ENCODE results near the gene MAST2. TPM values are rescaled to one million over a fixed set of nuclear protein-coding genes. Genes with fewer than 3 reads are reported as not detected.

MAST2 gene
- total and polyA plus RNA-seq, 9 of the 15 experiments (the other 6 are each of a cell fraction or from before 2014, with no cell fraction given) = 0.73 to 32.0 (median 17.8) TPM

DNA sequence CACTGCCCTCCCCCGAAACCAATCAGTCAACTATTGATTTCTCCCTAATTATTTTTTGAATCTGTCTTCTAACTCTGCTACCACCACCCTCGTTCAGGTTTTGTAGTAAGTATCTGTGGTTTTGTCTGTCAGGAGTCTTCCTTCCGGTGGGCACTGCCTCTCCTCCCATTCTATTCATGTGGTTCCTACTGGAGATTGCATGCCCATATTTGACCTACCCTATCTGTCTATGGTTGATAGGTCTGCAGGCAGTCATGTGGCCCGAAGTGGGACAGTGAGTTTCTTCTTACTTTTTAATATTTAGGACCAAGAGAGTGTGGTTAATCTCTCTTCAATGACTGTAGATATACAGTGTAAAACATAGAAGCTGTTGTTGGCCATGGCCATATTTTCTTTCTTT, 17.8 kb upstream of the MAST2 start:
- no peaks in the 10 kb centered on the region for H3K36me3 ChIP-seq (ENCODE audit: control insufficient read depth, insufficient read depth, low read length)
- H4K20me1 ChIP-seq (replicated peaks; ENCODE audit: control insufficient read depth, insufficient read depth, low read length) = no peaks in the 10 kb centered on the region
- H3K9ac ChIP-seq (ENCODE audit: insufficient read depth in 1 of 2, low read depth in 2 of 2, low read length in 2 of 2) = no peak overlapping the region
- no peak for ATAC-seq
- FAIRE-seq = no peak
- DNase-seq (ENCODE audit: extremely low read depth in 1 of 4, low spot score in 3 of 4) = no peak
- H3K27ac ChIP-seq (ENCODE audit: extremely low read depth, low read depth, low read length) = no peak overlapping the region
- ChIA-PET CTCF (ENCODE audit: low intra/inter-chr PET ratio) (no interaction called here), POLR2A (interaction anchor here (0.6 to 0.8 kb wide), 2 partner anchors 8 to 100 kb away, joined by 3 read pairs; no protein-coding TSS in a partner anchor)
- no peak for TF ChIP-seq SRSF1 (IDR thresholded peaks at IDR 0.05; ENCODE audit: low read depth, low read length)
- peak; percentile 48 for TF ChIP-seq GABPA (tag; conservative IDR thresholded peaks at IDR 0.05; ENCODE audit: low read depth)
- TF ChIP-seq SRF (CRISPR knock-in tag; IDR thresholded peaks at IDR 0.05) = peak in 1 of 2 experiments; percentile 87; a peak in 2 of 4 replicates
- TF ChIP-seq PTTG1 (tag; IDR thresholded peaks at IDR 0.05; ENCODE audit: low read depth) = no peak
- no TSS peak for BruUV-seq (replicated peaks)
- no peaks in the 10 kb centered on the region for H3K79me2 ChIP-seq (ENCODE audit: control insufficient read depth, insufficient read depth, low read length)
- intact Hi-C loops (cut with micrococcal nuclease) = no loop called here
- 11% methylated on average over 4 of the region's 4 CpGs for WGBS (ENCODE audit: insufficient coverage, low coverage, missing lambda C conversion rate)
- H2AFZ ChIP-seq (ENCODE audit: low read depth, low read length) = peak overlapping the region; percentile 36; the same call in 1 of the 2 replicates
- no peaks in the 10 kb centered on the region for H3K9me1 ChIP-seq (ENCODE audit: control insufficient read depth, insufficient read depth, low read length)
- H3K4me3 ChIP-seq = no peak overlapping the region
- H3K4me2 ChIP-seq (ENCODE audit: insufficient read depth, low read length) = no peak overlapping the region
- H3K27me3 ChIP-seq (ENCODE audit: control insufficient read depth in 2 of 2, insufficient read depth in 2 of 2, low read length in 2 of 2) = peaks cover 11 to 12% of the 10 kb centered on the region in 2 experiments; a peak in 4 of 5 replicates
- no peaks in the 10 kb centered on the region for H3K9me3 ChIP-seq (replicated peaks; ENCODE audit: control insufficient read depth, insufficient read depth, low read depth, low read length)
- in situ Hi-C loops (cut with MboI) = no loop called here
- no peaks in the 10 kb centered on the region; a peak in 1 of 5 replicates for H3K4me1 ChIP-seq (replicated peaks in 1 of 2; ENCODE audit: control insufficient read depth in 2 of 2, insufficient read depth in 2 of 2, low read length in 2 of 2)

DNA sequence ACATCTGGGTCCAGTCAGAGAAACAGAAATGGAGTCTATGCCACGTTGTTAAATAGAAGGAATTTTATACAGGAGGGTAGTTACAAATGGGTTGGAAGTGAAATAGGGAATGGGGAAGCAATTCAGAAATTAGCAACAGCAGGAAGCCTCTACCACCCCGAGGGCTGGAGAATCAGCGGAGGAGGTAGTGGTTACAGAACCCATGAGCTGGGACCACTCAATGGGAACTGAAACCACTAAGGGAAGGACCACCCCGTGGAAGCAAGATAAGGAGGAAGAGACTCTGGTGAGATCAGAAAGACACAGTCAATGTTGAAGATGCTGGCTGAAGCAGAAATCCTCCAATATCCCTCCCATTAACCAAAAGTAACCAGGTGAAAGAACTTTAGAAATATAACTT, 15.5 kb upstream of the MAST2 start:
- H3K4me2 ChIP-seq (ENCODE audit: insufficient read depth, low read length) = no peak overlapping the region
- H3K9ac ChIP-seq (ENCODE audit: insufficient read depth in 1 of 2, low read depth in 2 of 2, low read length in 2 of 2) = no peak overlapping the region
- intact Hi-C loops (cut with micrococcal nuclease) = no loop called here
- BruUV-seq (replicated peaks) = no TSS peak
- H3K4me1 ChIP-seq (replicated peaks in 1 of 2; ENCODE audit: control insufficient read depth in 2 of 2, insufficient read depth in 2 of 2, low read length in 2 of 2) = no peaks in the 10 kb centered on the region
- CTCF ChIA-PET (ENCODE audit: low intra/inter-chr PET ratio) = no interaction called here
- DNase-seq (ENCODE audit: extremely low read depth in 1 of 4, low spot score in 3 of 4) = no peak
- no peak overlapping the region for H3K4me3 ChIP-seq
- no peaks in the 10 kb centered on the region for H3K9me1 ChIP-seq (ENCODE audit: control insufficient read depth, insufficient read depth, low read length)
- ATAC-seq = no peak
- POLR2A ChIA-PET = interaction anchor here (0.6 to 1.2 kb wide), 3 partner anchors 9 to 266 kb away, joined by 3 read pairs; partner anchors contain the start of gene PRDX1
- no peaks in the 10 kb centered on the region for H4K20me1 ChIP-seq (replicated peaks; ENCODE audit: control insufficient read depth, insufficient read depth, low read length)
- WGBS (ENCODE audit: insufficient coverage, low coverage, missing lambda C conversion rate) = 33% methylated on average over 4 of the region's 4 CpGs
- in situ Hi-C loops (cut with MboI) = no loop called here
- no peak overlapping the region for H3K27ac ChIP-seq (ENCODE audit: extremely low read depth, low read depth, low read length)
- H3K36me3 ChIP-seq (ENCODE audit: control insufficient read depth, insufficient read depth, low read length) = no peaks in the 10 kb centered on the region
- H2AFZ ChIP-seq (ENCODE audit: low read depth, low read length) = no peak overlapping the region
- no peaks in the 10 kb centered on the region for H3K79me2 ChIP-seq (ENCODE audit: control insufficient read depth, insufficient read depth, low read length)
- TF ChIP-seq POLR3G (IDR thresholded peaks at IDR 0.05; ENCODE audit: extremely low read depth, insufficient read length, insufficient replicate concordance) = no peak
- no peak for TF ChIP-seq HDGF (IDR thresholded peaks at IDR 0.05)
- TF ChIP-seq HDAC8 (tag; IDR thresholded peaks at IDR 0.05) = no peak
- TF ChIP-seq KDM5B (IDR thresholded peaks at IDR 0.05; ENCODE audit: insufficient replicate concordance, low read depth, low read length) = no peak
- no peak for TF ChIP-seq NR2C2 (CRISPR knock-in tag; IDR thresholded peaks at IDR 0.05)
- TF ChIP-seq NR2C2 (tag; IDR thresholded peaks at IDR 0.05) = no peak
- TF ChIP-seq MLX (CRISPR knock-in tag; conservative IDR thresholded peaks at IDR 0.05) = no peak
- no peak for TF ChIP-seq PHF20 (IDR thresholded peaks at IDR 0.05; ENCODE audit: partially characterized antibody)
- TF ChIP-seq TOE1 (IDR thresholded peaks at IDR 0.05; ENCODE audit: borderline replicate concordance) = no peak
- no peak for TF ChIP-seq TOE1 (CRISPR knock-in tag; IDR thresholded peaks at IDR 0.05; ENCODE audit: borderline replicate concordance, low read depth)
- TF ChIP-seq BRD9 (IDR thresholded peaks at IDR 0.05; ENCODE audit: low read depth, partially characterized antibody) = no peak
- no peak for TF ChIP-seq TEAD4 (IDR thresholded peaks at IDR 0.05; ENCODE audit: low read length)
- no peak for TF ChIP-seq TEAD4 (CRISPR knock-in tag; IDR thresholded peaks at IDR 0.05; ENCODE audit: borderline replicate concordance)
- no peaks in the 10 kb centered on the region for H3K9me3 ChIP-seq (replicated peaks; ENCODE audit: control insufficient read depth, insufficient read depth, low read depth, low read length)
- no peaks in the 10 kb centered on the region for H3K27me3 ChIP-seq (ENCODE audit: control insufficient read depth in 2 of 2, insufficient read depth in 2 of 2, low read length in 2 of 2)
- no peak for FAIRE-seq
